ENCODE data around the gene TBL2.

DNA sequence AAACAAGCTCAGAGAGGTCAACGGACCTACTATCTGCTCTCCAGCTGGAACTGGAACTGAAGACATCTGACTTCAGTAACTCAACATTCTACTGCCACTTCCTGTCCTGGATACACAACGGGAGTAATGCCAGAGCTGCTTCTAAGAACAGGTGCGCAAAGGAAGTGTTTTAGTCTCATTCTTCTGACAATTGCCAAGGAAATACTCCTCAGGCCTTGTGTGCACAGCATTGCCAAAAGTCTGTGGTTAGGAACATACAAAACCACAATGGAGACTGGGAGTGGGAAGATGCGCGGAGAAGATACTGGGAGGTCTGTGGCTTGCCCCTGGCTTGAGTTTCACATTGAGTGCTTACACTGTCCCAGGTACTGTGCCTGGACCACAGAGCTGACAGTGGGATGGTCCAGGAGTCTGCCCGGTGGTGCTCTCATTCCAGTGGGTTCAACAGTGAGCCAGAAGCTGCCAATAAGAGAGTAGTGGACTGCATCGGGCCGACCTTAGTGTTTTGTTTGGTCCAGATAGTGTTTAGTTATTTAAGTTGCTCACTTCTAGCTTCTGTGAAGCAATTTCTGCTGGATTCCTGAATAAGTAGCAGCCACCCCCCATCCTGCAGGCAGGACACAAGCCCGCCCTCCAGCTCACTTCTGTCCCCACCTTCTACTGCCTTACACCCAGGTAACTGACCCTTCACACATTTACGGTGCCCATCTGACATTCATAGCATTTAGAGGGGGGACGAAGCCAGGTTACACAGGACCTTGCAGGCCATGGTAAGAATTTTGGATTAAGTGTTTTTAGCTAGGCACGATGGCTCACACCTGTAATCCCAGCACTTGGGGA lies 10.3 kb downstream of the TBL2 start:
- TF ChIP-seq CTCF (IDR thresholded peaks at IDR 0.05) (no peak), EP300 (IDR thresholded peaks at IDR 0.05; ENCODE audit: low read depth) (no peak)
